ENCODE data around the gene WNT3A. TPM values are rescaled to one million over a fixed set of nuclear protein-coding genes. Genes with fewer than 3 reads are reported as not detected.

The WNT3A gene
- total RNA-seq, 1 donor from 2014 or later: not detected

DNA sequence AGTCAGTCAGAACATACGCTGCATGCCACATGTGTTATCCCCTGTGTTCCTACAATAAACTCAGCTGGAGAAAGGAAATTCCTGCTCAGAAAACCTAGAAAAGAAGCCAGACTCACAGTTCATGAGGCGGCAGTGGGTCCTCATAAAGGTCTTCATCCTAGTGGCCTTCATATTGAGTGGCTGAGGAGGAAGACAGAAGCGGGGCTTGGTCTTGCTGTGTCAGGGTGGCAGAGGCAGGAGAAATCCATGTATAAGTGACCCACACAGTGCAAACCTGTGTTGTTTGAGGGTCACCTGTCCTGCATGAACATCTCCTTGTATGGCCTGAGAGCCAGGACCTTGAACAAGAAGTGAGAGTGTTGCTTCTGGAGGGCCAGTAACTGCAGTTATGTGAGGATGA, 4.0 kb upstream of the WNT3A start:
- Mint-ChIP-seq H3K4me3 (ENCODE audit: low read depth) (no peak overlapping the region), H3K9me3 (peaks cover 5% of the 10 kb centered on the region), H3K36me3 (ENCODE audit: low read depth) (no peaks in the 10 kb centered on the region), H3K27me3 (ENCODE audit: low read depth) (peaks cover 38% of the 10 kb centered on the region), H3K27ac (no peak overlapping the region), H3K4me1 (ENCODE audit: low read depth) (no peaks in the 10 kb centered on the region)
- intact Hi-C loops (cut with micrococcal nuclease): no loop called here
- no peak for DNase-seq (ENCODE audit: low spot score)

DNA sequence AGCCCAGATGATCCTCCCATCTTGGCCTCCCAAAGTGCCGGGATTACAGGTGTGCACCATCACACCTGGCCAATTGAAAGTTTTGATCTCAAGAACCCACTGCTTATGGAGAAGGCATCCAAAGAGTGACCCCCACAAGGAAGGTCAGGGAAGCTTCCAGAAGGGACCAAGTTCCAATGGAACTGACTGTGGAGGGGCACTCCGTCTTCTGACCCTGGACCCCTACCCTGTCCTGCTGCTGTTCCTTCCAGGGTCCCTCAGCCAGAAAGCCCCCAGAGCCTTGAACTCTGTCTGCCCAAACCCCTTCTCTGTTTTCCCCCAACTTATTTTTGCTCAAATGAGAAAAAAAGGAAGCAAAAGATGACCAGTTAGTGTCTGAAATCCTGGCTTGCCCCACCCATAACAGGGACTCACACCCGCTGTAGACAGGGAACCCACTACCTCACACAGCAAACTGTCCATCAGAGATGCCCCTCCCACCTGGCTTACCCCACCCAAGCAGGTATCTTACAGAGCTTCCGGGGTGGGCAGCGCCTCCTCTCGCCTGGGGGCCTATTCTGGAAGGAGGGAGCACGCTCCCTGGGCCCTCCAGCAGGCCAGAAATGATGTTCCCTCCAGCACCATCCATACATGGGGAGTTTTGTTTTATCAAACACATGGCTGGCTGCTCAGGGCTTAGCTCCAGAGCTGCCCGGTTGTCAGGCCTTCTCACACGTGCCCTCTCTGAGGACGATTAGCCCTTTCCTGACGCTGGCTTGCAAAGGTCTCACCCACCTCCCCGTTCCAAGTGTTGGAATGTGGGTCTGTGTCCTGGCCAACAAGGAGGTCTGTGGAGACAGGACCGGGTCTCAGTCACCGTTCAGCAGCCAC, 3.1 kb upstream of the WNT3A start:
- no peak for DNase-seq (ENCODE audit: low spot score)
- Mint-ChIP-seq H3K36me3 (ENCODE audit: low read depth) (no peaks in the 10 kb centered on the region), H3K27ac (no peak overlapping the region), H3K4me1 (ENCODE audit: low read depth) (peaks cover under 1% of the 10 kb centered on the region), H3K9me3 (no peaks in the 10 kb centered on the region), H3K4me3 (ENCODE audit: low read depth) (no peak overlapping the region), H3K27me3 (ENCODE audit: low read depth) (peaks cover 40% of the 10 kb centered on the region)
- intact Hi-C loops (cut with micrococcal nuclease): no loop called here

DNA sequence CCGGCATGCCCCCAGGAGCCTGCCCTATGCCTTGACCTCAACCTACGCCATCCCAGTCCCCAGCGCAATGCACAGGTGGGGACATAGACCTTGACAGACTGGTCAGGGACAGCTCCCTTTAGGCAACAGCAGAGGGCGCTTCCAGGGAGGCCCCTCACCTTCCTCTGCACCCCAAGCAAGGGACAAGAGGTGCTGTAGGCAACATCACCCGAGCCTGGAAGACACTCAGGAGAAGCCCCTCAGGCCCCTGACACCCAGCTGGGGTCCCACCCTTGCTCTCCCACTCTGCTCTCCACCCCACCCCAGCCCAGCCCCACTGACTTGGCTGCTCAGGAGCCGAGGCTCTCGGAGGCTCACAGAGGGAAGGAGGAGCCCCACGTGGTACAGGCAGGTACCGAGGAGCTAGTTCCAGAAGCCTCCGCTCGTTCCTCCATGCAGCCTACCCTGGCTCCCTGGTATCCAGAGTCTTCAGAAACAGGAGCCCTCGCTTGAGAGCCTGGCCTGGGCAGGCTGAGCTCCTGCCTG, 2.4 kb upstream of the WNT3A start:
- Mint-ChIP-seq H3K36me3 (ENCODE audit: low read depth) (no peaks in the 10 kb centered on the region), H3K4me3 (ENCODE audit: low read depth) (no peak overlapping the region), H3K4me1 (ENCODE audit: low read depth) (peaks cover 5% of the 10 kb centered on the region), H3K27me3 (ENCODE audit: low read depth) (peaks cover 47% of the 10 kb centered on the region), H3K27ac (no peak overlapping the region), H3K9me3 (no peaks in the 10 kb centered on the region)
- intact Hi-C loops (cut with micrococcal nuclease): no loop called here
- DNase-seq (ENCODE audit: low spot score): no peak

DNA sequence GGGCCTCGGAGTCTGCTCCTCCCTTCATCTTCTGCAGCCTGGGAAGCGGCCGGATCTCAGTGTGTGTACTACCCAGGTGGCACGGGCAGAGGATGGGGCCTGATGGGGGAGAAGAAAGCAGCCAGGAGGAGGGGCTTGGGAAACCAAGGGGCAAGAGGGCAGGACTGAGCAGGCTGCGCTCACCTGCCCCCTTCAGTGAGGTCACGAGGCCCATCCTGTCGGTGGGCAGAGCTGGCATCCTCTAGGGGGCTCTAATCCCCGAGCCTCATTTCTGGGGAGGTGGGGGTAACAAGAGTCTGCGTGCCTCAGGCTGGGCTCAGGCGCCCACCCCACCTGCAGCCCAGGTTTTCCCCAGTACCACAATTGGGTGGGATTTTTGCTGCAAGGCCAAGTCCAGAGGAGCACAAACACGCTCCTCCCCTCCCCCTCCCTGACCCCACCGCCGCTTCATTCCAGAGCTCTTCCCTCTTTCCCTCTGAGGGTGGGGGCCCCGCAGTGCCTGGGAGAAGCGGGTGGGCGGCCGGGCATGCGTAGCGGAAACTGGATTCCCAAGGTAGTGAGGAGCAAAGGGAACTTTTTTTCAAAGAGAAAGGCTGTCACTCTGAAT, 1.8 kb upstream of the WNT3A start:
- DNase-seq (ENCODE audit: low spot score): no peak
- Mint-ChIP-seq H3K4me3 (ENCODE audit: low read depth) (no peak overlapping the region), H3K27me3 (ENCODE audit: low read depth) (peaks cover 53% of the 10 kb centered on the region), H3K36me3 (ENCODE audit: low read depth) (no peaks in the 10 kb centered on the region), H3K9me3 (no peaks in the 10 kb centered on the region), H3K4me1 (ENCODE audit: low read depth) (peaks cover 5% of the 10 kb centered on the region), H3K27ac (no peak overlapping the region)
- intact Hi-C loops (cut with micrococcal nuclease): no loop called here

DNA sequence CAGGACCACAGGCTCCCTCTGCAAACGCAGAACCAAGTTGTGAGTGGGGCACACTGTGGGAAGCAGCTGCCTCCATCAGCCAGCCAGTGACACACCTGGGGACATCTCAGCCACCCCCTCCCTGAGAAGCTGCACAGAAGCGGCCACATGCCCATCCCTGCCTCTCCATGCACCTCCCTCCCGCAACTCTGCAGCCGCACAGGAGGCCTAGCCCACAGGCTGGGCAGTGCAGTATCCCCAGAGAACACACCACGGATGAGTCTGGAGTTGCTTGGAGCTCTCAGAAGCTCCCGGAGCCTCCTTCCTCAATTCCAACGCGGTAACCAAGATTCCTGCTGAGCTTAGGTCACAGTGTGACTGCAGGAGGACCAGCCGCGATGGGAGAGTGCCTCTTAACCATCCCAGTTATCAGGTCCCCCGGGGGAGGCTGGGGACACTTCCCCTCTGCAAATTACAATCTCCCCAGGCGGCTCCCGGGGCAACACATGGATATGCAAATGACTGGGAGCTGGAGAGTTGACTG, 1.2 kb upstream of the WNT3A start:
- no peaks in the 10 kb centered on the region for H3K36me3 Mint-ChIP-seq (ENCODE audit: low read depth)
- no peak overlapping the region for H3K27ac Mint-ChIP-seq
- intact Hi-C loops (cut with micrococcal nuclease): no loop called here
- no peaks in the 10 kb centered on the region for H3K9me3 Mint-ChIP-seq
- H3K4me3 Mint-ChIP-seq (ENCODE audit: low read depth): no peak overlapping the region
- no peak for DNase-seq (ENCODE audit: low spot score)
- H3K27me3 Mint-ChIP-seq (ENCODE audit: low read depth): peaks cover 54% of the 10 kb centered on the region
- H3K4me1 Mint-ChIP-seq (ENCODE audit: low read depth): peaks cover 5% of the 10 kb centered on the region

DNA sequence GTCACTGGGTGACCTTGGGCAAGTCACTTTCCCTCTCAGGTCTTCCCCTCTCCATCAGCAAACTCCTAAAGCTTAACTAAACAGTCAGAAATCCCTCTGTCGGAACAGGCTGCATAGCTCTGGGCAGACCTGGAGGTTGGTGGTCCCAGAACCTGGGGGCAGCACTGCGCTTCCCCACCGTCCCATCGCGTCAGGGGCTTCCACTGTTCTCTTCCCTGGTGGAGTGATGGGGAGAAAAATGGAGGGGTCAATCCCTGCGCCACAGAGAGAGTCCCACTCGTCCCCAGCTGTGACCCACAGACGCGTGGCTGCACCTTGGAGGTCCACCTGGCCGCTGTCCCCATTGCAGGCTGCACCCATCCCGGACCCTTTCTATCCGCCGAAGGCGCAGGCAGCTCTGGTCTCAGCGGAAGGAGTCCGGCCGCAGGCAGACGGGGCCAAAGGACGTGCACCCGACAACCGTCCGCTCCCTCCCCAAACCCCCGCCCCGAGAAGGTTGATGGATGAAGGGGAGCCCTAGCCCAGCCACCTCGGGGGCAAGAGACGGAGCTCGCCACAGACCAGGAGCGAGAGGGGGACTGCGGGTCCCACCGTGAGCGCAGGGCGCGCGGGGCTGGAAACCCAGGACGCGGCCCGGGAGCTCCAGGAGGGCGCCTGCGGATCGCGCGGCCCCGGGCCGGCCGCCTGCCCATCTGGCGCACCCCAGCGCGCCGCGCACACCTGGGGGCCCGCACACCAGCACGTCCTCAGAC, 588 bp upstream of the WNT3A start:
- Mint-ChIP-seq H3K4me3 (ENCODE audit: low read depth) (no peak overlapping the region), H3K9me3 (no peaks in the 10 kb centered on the region), H3K27me3 (ENCODE audit: low read depth) (peaks cover 56% of the 10 kb centered on the region), H3K27ac (no peak overlapping the region), H3K36me3 (ENCODE audit: low read depth) (no peaks in the 10 kb centered on the region), H3K4me1 (ENCODE audit: low read depth) (peaks cover 5% of the 10 kb centered on the region)
- DNase-seq (ENCODE audit: low spot score): no peak
- intact Hi-C loops (cut with micrococcal nuclease): no loop called here

DNA sequence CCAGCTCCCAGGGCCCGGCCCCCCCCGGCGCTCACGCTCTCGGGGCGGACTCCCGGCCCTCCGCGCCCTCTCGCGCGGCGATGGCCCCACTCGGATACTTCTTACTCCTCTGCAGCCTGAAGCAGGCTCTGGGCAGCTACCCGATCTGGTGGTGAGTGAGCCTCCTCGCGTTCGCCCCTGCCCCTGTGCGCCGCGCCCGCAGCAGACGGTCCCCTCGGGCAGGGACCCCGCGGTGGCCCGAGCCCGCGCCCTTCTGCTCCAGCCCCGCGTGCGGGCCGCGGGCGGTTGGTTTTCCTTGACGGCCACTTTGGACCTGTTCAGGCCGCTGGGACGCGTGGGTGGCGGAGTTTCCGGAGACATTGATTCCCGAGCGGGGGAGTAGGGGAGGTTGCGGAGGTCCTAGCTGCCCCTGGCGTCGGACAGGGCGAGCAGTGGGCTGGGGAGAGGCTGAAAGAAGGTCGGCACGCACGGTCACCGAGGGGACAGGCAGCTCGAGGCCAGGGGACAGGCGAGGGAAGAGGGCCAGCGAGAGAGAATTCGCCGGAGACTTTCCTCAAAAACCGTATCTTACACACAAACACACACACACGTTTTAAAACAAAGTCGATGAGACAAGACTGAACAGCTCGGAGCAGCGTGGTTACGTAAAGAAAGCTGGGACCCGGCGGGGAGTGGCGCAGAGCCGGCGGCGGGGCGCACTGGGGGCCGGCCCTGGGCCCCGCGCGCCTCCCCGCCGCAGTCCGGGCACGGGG, 427 bp downstream of the WNT3A start:
- no peaks in the 10 kb centered on the region for H3K36me3 Mint-ChIP-seq (ENCODE audit: low read depth)
- H3K4me1 Mint-ChIP-seq (ENCODE audit: low read depth): peaks cover 5% of the 10 kb centered on the region
- H3K9me3 Mint-ChIP-seq: no peaks in the 10 kb centered on the region
- H3K27ac Mint-ChIP-seq: no peak overlapping the region
- DNase-seq (ENCODE audit: low spot score): no peak
- intact Hi-C loops (cut with micrococcal nuclease): no loop called here
- peaks cover 61% of the 10 kb centered on the region for H3K27me3 Mint-ChIP-seq (ENCODE audit: low read depth)
- no peak overlapping the region for H3K4me3 Mint-ChIP-seq (ENCODE audit: low read depth)

DNA sequence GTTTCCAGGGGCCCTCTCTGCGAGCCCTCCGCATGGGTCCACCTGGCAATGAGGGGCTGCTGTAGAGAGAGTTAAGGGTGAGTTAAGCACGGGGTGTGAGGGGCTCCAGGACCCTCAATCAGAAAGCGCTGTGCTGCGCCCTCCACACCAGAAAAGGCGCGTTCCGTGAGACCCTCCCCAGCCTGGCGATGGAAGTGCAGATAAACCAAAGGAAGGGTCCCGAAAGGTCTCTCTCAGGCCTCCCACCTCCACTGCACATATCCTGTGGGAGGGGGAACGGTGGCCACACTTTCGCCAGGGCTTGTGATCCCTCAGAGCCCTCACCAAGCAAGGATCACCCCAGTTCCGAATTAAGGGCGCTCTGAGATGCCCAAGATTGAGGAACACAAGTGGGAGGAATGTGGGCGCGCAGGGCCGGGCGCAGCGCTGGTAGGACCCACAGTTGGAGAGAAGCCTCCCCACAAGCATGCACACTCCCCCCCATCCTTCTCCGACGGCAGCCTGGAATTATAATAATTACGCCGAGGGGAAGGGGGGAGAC, 1.1 kb downstream of the WNT3A start:
- Mint-ChIP-seq H3K9me3 (no peaks in the 10 kb centered on the region), H3K36me3 (ENCODE audit: low read depth) (no peaks in the 10 kb centered on the region), H3K4me1 (ENCODE audit: low read depth) (peaks cover 5% of the 10 kb centered on the region), H3K4me3 (ENCODE audit: low read depth) (no peak overlapping the region), H3K27me3 (ENCODE audit: low read depth) (peaks cover 57% of the 10 kb centered on the region), H3K27ac (no peak overlapping the region)
- no peak for DNase-seq (ENCODE audit: low spot score)
- intact Hi-C loops (cut with micrococcal nuclease): no loop called here

DNA sequence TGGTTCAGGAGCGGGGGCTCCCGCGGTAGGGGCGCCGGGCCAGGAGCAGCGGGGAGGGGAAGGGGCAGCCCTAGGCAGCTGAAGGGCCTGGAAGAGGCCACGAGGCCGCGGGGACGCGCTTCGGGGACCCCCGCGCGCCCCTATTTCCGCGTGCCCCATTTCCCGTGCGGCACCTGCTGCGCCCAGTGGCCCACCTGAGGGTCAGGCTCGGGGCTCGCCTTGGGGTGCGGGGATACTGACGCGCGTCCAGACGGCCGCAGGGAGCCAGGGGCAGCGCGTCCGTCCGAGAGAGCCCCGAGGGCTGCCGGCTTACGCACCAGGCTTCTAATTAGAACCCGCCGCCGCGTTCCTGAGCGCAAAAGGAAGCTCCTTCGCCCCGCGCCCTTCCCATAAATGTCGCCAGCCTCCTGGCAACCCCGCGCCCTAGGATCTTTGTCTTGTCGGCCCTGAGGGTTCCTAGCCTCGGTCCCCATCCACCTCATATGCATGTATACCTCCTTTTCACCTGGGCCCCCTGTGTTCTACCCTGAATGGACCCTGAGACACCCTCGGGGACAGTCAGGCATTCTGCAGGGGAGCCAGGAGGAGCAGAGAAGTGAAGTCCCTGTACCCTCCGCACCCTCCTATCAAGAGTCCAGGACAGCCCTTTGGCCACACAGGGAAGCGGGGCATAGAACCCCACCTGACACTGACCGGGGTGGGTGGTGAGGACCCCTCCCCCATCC, 1.8 kb downstream of the WNT3A start:
- Mint-ChIP-seq H3K9me3 (no peaks in the 10 kb centered on the region), H3K36me3 (ENCODE audit: low read depth) (no peaks in the 10 kb centered on the region), H3K4me3 (ENCODE audit: low read depth) (no peak overlapping the region), H3K27me3 (ENCODE audit: low read depth) (peaks cover 53% of the 10 kb centered on the region), H3K27ac (no peak overlapping the region), H3K4me1 (ENCODE audit: low read depth) (peaks cover 5% of the 10 kb centered on the region)
- intact Hi-C loops (cut with micrococcal nuclease): no loop called here
- DNase-seq (ENCODE audit: low spot score): no peak

DNA sequence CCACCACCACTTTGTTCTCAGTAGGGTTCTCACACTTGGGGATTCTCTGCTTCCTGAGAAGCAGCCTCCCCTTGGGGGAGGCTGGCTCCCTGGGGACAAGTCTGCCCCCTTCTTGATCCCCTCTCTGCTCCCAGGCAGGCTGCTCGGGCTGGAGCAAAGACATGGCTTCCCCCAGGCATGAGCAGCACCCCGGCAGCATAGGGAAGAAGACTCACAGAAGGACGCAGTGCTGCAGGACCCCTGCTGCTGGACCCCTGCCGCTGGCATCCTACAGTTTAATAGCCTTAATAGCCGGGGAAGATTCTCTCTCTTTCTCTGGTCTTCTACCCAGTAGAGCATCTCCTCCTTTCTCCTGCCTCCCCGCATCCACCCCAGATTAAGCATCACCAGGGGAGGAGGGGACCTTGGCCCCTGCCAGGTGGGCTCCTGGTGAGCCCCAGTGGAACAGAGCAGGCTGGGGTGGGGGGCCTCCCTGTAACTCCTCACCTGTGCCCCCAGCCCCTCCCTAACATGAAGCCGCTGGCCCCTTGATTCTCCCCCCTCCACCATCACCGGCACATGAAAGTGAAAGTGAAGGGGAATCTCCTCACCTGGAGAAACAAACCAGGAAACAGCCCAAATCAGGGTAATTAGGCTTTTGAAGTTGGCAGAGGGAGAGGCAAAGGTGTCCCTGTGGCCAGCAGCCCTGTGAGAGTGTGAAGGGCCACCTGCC, 2.5 kb downstream of the WNT3A start:
- no peaks in the 10 kb centered on the region for H3K36me3 Mint-ChIP-seq (ENCODE audit: low read depth)
- peaks cover 47% of the 10 kb centered on the region for H3K27me3 Mint-ChIP-seq (ENCODE audit: low read depth)
- no peak overlapping the region for H3K4me3 Mint-ChIP-seq (ENCODE audit: low read depth)
- peaks cover 5% of the 10 kb centered on the region for H3K4me1 Mint-ChIP-seq (ENCODE audit: low read depth)
- H3K9me3 Mint-ChIP-seq: no peaks in the 10 kb centered on the region
- no peak for DNase-seq (ENCODE audit: low spot score)
- intact Hi-C loops (cut with micrococcal nuclease): no loop called here
- no peak overlapping the region for H3K27ac Mint-ChIP-seq

All from activated T-helper 2 cell treated with anti-CD3 and anti-CD28 coated beads, Interferon-gamma antibody, Interleukin-2, Interleukin-4, amounts not matched to agents 10 μg/mL and 5 μg/mL and 100 μg/mL, durations not matched to agents 14 hours and 24 hours and 36 hours (primary cell).